Glutamatergic neuron (in vitro differentiated cells): Measurements from ENCODE around the gene MC1R. TPM values are rescaled to one million over a fixed set of nuclear protein-coding genes. Genes with fewer than 3 reads are reported as not detected.
"Not testable (repeated sequence)": the region's sequence is repeated elsewhere in the genome, so short reads cannot be mapped to it uniquely, and the experiment has no call there.

Experiments used
- DNase-seq: peaks from one replicate; pipeline ENCODE4 v3.0.0; 2022
- H3K27ac Mint-ChIP-seq: one replicate; pipeline ENCODE4 v1.8.0; 2020; ENCODE audit warnings: mild to moderate bottlenecking, mixed read lengths, inconsistent platforms; ENCODE audit not compliant: unreplicated experiment
- H3K27me3 Mint-ChIP-seq: one replicate; pipeline ENCODE4 v1.8.0; 2020; ENCODE audit warnings: mild to moderate bottlenecking, moderate library complexity, mixed read lengths, inconsistent platforms; ENCODE audit not compliant: unreplicated experiment
- H3K36me3 Mint-ChIP-seq: one replicate; pipeline ENCODE4 v1.8.0; 2020; ENCODE audit warnings: mild to moderate bottlenecking, mixed read lengths, inconsistent platforms; ENCODE audit not compliant: unreplicated experiment
- H3K4me1 Mint-ChIP-seq: one replicate; pipeline ENCODE4 v1.8.0; 2020; ENCODE audit warnings: mild to moderate bottlenecking, low read depth, mixed read lengths, inconsistent platforms; ENCODE audit not compliant: unreplicated experiment
- H3K4me3 Mint-ChIP-seq: one replicate; pipeline ENCODE4 v1.8.0; 2020; ENCODE audit warnings: mild to moderate bottlenecking, mixed read lengths, inconsistent platforms; ENCODE audit not compliant: unreplicated experiment
- H3K9me3 Mint-ChIP-seq: one replicate; pipeline ENCODE4 v1.8.0; 2020; ENCODE audit warnings: mild to moderate bottlenecking, moderate library complexity, mixed read lengths, inconsistent platforms; ENCODE audit not compliant: unreplicated experiment
- total RNA-seq: library from RNA; stranded (reverse); fragmentation: NEBNext Ultra II Directional; extraction: Animal tissue kit (Norgen Biotek cat#: 25700); gene quantifications from one replicate; pipeline ENCODE4 v1.2.1, GENCODE V29; 2021; ENCODE audit not compliant: unreplicated experiment
- TF ChIP-seq, protein P1 (sequence below): fragments of 200-600 bp; sonication (generic); IDR thresholded peaks from one replicate; pipeline ENCODE4 v1.5.0; 2021; ENCODE audit not compliant: partially characterized antibody, unreplicated experiment

Gene MC1R
- total RNA-seq, 1 donor from 2014 or later, result 12.8 TPM

DNA sequence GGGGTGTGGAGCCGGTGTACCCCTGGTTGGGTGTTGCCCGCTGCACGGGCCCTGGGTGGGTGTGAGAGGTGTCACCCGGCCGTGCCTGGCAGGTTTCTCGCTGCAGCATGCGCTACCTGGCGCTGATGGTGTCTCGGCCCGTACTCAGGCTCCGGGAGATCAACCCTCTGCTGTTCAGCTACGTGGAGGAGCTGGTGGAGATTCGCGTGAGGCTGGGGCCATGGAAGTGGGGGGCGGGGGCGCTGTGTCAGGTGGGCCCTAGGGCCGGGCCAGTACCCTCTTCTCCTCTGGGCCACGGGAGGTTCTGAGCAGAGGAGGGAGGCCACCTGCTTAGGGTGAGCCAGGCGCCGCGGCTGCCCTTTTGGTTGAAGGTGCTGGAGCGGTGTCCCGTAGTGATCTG lies 43.3 kb downstream of the MC1R start:
- H3K9me3 Mint-ChIP-seq, result peaks cover 3% of the 10 kb centered on the region
- DNase-seq, result no peak
- TF ChIP-seq, protein P1, sequence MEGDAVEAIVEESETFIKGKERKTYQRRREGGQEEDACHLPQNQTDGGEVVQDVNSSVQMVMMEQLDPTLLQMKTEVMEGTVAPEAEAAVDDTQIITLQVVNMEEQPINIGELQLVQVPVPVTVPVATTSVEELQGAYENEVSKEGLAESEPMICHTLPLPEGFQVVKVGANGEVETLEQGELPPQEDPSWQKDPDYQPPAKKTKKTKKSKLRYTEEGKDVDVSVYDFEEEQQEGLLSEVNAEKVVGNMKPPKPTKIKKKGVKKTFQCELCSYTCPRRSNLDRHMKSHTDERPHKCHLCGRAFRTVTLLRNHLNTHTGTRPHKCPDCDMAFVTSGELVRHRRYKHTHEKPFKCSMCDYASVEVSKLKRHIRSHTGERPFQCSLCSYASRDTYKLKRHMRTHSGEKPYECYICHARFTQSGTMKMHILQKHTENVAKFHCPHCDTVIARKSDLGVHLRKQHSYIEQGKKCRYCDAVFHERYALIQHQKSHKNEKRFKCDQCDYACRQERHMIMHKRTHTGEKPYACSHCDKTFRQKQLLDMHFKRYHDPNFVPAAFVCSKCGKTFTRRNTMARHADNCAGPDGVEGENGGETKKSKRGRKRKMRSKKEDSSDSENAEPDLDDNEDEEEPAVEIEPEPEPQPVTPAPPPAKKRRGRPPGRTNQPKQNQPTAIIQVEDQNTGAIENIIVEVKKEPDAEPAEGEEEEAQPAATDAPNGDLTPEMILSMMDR, result no peak
- no peak overlapping the region for H3K4me3 Mint-ChIP-seq
- no peak overlapping the region for H3K27ac Mint-ChIP-seq
- H3K4me1 Mint-ChIP-seq, result peaks cover 8% of the 10 kb centered on the region
- peaks cover 10% of the 10 kb centered on the region for H3K27me3 Mint-ChIP-seq
- H3K36me3 Mint-ChIP-seq, result no peaks in the 10 kb centered on the region

DNA sequence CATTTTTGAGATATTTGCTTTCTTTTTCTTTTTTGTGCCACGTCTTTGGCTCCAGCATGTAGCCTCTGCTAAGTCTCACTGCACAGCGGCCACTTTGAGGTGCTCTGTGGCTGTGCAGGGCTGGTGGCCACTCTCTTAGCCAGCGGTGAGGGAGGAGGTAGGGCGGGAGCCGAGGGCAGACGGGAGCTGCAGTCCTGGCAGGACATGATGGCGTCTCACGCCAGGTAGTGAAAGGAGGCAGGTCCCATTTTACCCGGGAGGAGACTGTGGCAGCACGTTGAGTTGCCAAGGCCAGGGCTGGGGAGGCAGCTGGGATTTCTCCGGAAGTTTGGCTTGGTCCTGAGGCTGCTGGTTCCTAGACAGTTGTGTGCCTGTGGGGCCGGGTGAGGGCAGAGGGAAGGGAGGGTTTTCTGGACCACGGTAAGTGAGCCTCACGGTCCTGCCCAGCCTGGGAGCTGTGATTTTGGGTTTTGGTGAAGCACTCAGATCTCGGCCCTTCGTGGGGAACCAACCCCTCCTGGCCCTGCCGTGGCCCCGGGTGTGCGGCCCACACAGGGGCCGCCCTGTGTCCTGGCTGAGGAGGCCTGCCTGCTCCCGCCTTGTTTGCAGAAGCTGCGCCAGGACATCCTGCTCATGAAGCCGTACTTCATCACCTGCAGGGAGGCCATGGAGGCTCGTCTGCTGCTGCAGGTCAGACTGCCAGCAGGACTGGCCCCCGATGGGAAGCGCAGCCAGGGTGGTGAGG lies 44.3 kb downstream of the MC1R start:
- TF ChIP-seq, protein P1, result no peak
- H3K27me3 Mint-ChIP-seq, result peaks cover 10% of the 10 kb centered on the region
- no peaks in the 10 kb centered on the region for H3K36me3 Mint-ChIP-seq
- no peak overlapping the region for H3K27ac Mint-ChIP-seq
- no peak for DNase-seq
- peaks cover 5% of the 10 kb centered on the region for H3K4me1 Mint-ChIP-seq
- peaks cover 3% of the 10 kb centered on the region for H3K9me3 Mint-ChIP-seq
- H3K4me3 Mint-ChIP-seq, result no peak overlapping the region

- H3K27me3 Mint-ChIP-seq, result peaks cover 3% of the 10 kb centered on the region
- no peaks in the 10 kb centered on the region for H3K36me3 Mint-ChIP-seq
- no peak for DNase-seq
- TF ChIP-seq, protein P1, result no peak
- no peak overlapping the region for H3K4me3 Mint-ChIP-seq
- peaks cover 1% of the 10 kb centered on the region for H3K9me3 Mint-ChIP-seq
- H3K4me1 Mint-ChIP-seq, result no peaks in the 10 kb centered on the region
- no peak overlapping the region for H3K27ac Mint-ChIP-seq
Observed at GRCh38 chr16:89964201-89964600, 45.5 kb downstream of the MC1R start.

- Mint-ChIP-seq H3K9me3 (peaks cover 3% of the 10 kb centered on the region), H3K27ac (peak overlapping the region; percentile 57), H3K36me3 (peaks cover 6% of the 10 kb centered on the region), H3K4me1 (no peaks in the 10 kb centered on the region), H3K4me3 (no peak overlapping the region), H3K27me3 (peaks cover 3% of the 10 kb centered on the region)
- TF ChIP-seq, protein P1, result no peak
- DNase-seq, result no peak
Observed at GRCh38 chr16:89965447-89966225, 47.0 kb downstream of the MC1R start.

DNA sequence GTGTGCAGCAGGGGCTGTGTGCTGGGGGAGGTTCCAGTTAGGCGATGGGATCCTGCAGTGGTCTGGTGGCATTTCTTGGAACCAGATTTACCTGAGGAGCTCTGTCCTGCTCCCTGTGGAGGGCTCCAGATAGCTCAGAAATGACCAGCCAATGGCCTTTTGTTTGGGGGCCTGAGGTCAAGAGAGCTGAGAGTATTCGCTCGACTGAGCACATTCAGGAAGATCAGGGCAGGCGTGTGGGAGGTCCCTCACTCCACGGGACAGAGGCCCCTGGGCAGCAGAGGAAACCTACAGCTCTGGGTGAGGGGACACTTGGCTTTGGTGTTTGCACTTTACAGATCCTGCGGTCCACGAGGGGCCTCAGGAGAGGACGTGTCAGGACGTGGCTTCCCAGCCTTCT lies 48.1 kb downstream of the MC1R start:
- Mint-ChIP-seq H3K4me1 (peaks cover 6% of the 10 kb centered on the region), H3K27me3 (peaks cover 1% of the 10 kb centered on the region), H3K36me3 (peaks cover 15% of the 10 kb centered on the region), H3K4me3 (no peak overlapping the region), H3K27ac (no peak overlapping the region), H3K9me3 (peaks cover 6% of the 10 kb centered on the region)
- TF ChIP-seq, protein P1, result no peak
- no peak for DNase-seq

DNA sequence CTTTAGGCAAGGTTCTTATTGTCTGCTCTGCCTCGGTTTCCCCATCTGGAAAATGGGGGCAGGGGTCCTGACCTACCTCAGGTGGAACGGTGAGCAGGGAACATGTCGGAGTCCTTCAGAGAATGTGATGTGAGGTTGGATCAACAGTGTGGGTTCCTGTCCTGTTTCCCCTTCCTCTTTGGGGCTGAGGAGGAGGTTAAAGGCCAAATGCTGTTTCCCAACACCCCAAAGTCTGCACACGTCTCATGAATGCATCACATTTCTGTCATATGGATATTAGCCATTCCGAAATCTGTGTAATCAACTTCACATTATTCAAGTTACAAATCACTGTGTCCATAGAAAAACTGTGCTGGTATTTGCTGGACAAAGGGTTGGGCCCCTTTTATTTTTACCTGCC lies 48.8 kb downstream of the MC1R start:
- not testable (repeated sequence) for H3K4me3 Mint-ChIP-seq, H3K27ac Mint-ChIP-seq, H3K4me1 Mint-ChIP-seq, DNase-seq, H3K27me3 Mint-ChIP-seq, H3K9me3 Mint-ChIP-seq
- peaks cover 16% of the 10 kb centered on the region for H3K36me3 Mint-ChIP-seq

DNA sequence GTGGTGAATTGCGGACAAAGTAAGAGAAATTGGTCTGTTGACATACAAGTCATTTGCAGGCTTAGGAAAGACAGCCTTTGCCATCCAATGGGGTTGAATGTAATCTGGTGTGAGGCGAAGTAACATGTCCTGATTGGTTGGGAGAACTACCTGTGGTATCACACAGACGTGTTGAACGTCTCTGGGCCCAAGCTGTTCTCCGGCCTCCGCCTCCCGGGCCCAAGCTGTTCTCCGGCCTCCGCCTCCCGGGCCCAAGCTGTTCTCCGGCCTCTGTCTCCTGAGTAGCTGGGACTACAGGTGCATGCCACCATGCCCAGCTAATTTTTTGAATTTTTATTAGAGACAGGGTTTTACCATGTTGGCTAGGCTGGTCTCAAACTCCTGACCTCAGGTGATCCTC lies 49.4 kb downstream of the MC1R start:
- not testable (repeated sequence) for H3K27ac Mint-ChIP-seq, H3K4me1 Mint-ChIP-seq, DNase-seq, H3K9me3 Mint-ChIP-seq, H3K4me3 Mint-ChIP-seq, H3K27me3 Mint-ChIP-seq
- H3K36me3 Mint-ChIP-seq, result peaks cover 16% of the 10 kb centered on the region
